GM18870 (cell line): ENCODE data around the gene CCDC159.
"Not testable (repeated sequence)": the region's sequence is repeated elsewhere in the genome, so short reads cannot be mapped to it uniquely, and the experiment has no call there.

ENCODE experiments used
- ATAC-seq: cut with Tn5 transposase; IDR thresholded peaks from one replicate; pipeline ENCODE4 v1.9.1; 2021; ENCODE audit warnings: moderate library complexity; ENCODE audit not compliant: unreplicated experiment

CCDC159 gene

DNA sequence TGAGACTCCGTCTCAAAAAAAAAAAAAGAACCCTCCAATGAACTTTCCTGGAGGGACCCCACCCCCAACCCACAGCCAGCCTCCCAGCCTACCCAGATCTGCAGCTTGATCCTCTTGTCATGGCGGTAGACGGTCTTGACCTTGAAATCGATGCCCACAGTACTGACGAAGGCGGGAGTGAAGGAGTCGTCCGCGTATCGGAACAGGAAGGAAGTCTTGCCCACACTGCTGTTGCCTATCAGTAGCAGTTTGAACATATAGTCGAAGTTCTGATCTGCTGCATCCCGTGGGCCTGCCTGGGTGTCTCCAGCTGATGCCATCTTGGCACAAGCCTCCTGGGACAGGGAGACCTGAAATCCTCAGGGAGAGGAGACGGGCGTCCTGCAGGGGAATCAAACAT is 9.2 kb upstream of the CCDC159 start:
- ATAC-seq, result no peak

DNA sequence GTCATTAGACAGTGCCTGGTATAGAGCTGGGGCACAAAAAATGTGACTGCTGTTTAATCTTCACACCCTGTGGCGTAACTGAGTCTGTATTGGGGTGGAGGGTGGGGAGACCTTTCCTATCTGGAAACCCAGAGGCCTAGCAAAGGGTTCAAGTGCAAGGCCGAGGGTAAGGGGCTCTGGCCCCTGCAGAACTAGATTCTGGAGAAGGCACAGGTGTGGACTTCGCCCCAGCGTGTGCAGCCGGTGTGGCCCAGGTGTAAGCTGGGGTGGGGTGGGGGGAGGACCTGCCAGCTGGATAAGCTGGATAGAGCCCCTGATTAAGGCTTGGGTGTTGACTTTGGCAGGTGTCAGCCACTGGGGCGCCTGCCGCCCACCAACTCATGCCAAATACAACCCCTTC is 8.2 kb upstream of the CCDC159 start:
- ATAC-seq, result no peak

DNA sequence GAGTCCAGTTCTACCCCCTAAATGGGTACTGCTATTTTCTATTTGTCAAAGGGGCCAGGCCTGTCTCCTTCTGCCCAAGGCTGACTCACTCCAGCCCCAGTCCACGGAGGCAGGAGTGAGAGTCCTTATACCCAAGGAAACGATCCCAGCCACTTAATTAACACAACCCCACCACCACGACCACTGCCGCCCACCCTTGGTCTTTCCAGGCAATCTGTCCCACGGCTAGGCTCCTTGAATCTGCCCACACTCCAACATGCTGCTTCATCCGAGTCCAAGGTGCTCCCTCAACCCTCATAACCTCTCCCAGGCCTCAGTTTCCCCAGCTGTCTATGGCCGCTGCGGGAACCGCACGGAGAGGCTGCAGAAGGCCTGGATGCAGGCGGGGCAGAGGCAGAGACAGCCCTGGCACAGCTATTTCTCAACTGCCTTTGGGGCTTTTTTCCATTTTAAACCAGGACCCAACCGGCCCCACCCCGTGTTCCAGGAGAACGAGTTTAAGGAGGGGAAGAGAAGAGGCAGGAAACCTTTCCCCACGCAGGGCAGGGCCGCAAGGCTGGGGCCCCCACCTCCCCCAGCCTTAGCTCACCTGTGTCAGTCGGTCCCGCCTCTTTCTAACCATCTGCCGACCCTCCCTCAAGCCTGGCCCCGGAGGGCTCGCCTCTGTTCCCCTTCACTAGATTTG is 7.6 kb upstream of the CCDC159 start:
- ATAC-seq, result no peak

DNA sequence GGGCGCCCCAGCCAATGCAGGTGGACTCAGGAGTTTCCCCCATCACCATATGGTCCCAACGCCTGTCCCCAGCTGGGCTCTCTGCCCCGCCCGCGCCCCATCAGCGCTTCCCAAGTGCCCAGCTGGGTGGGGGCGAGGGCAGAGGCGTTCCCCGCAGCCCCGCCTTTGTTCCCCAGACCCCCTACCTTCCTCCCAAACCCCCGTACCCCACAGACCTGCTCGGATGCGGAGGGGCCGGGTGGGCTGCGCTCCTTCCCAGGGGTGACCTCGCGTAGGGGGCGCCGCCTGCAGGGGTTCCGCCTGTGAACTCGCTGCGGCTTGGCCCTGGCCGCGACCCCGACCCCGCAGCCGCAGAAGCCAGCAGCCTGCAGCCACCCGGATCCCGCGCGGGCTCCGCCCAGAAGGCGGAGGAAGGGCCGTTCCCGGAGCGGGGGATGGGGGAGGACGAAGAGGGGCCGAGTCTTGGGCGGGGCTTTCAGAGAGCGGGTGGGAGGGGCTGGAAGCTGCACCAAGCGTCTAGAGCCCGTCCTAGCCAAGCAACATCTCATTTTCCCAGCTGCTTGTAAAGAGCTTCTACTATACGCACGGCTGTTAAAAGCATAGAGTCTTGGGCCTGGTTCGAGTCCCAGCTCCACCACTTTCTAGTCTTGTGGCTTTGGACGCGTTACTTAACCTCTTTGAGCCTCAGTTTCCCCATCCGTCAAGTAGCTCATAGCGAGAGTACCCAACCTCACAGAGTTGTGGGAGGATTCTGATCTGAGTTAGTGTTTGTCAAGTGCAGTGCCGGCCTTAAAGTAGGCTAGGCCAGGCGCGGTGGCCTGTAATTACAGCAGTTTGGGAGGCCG is 6.8 kb upstream of the CCDC159 start, which contains the start of gene RAB3D:
Gene RAB3D, minus strand, starts transcription at position 404 of the 845 bp plus-strand sequence. CDS start 2,258 bp downstream, outside the sequence.
- no peak for ATAC-seq

DNA sequence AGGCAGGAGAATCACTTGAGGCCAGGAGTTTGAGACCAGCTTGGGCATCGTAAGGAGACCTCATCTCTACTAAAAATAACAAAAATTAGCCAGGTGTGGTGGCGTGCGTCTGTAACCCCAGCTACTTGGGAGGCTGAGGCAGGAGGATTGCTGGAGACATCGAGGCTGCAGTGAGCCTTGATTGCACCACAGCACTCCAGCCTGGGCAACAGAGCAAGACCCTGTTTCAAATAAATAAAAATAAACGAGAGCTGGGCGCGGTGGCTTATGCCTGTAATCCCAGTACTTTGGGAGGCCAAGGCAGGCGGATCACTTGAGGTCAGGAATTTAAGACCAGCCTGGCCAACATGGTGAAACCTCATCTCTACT is 6.2 kb upstream of the CCDC159 start:
- ATAC-seq, result not testable (repeated sequence)

DNA sequence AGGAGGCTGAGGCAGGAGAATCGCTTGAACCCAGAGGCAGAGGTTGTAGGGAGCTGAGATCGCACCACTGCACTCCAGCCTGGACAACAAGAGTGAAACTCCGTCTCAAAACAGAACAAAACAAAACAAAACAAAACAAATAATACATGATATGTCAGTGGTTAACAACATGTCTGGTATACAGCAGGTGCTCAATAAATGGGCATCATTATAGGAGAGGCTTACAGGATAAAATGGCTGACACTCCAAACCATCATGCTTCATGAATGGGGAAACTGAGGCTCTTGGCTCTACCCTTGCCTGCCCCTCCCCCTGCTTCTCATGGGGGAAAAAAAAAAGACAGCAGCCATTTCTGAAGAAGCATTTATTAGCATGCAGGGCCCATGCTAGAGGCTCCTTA is 3.9 kb upstream of the CCDC159 start:
- no peak for ATAC-seq

DNA sequence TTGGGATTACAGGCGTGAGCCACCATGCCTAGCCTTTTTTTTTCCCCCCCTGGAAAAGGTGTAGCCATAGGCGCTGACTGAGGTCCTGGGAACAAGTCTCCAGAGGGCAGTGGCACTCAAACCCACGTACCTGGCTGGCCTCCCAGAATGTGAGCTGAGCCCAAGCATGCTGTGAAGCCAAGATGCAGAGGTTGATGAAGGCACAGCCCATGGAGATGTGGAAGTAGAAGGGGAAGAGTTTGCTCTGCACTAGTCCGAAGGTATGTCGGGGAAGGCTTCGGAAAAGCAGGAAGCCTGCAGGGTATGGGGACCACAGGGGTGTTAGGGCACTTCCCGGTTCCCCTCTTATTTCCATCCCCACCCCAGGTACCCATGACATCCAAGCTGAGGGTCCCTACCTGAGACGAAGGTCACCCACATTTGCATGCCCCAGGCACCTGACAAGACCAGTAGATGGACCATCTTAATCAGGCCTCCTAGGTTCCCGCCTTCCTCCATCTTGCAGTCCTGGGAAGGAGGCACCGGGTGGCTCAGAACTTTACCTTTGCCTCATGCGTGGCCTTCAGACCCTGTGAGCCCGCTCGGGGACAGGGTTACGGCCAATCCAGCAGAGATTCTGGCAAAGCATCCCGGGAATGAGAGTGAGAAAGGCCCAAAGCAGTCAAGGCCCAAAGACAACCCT is 1.1 kb upstream of the CCDC159 start:
- ATAC-seq, result no peak

DNA sequence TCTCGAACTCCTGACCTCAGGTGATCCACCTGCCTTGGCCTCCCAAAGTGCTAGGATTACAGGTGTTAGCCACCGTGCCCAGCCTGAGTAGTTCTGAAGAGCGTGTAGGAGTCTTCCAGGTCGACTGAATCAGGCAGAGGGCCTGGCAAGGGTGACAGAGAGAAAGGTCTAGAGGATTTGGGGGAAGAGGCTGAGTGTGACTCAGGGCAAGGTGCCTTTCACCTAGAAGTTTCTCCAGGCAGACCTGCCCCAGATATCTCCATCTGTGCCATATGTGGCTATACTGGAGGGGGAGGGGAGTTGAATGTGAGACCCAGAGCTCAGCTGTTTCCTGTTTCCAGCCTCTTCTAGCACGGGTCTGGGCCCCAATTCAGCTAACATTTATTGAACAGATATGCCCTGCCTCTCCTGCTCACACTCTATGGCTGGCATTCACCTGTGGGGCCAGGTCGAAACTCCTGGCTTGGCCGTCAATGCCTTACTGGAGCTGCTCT is 1.3 kb downstream of the CCDC159 start:
- no peak for ATAC-seq

DNA sequence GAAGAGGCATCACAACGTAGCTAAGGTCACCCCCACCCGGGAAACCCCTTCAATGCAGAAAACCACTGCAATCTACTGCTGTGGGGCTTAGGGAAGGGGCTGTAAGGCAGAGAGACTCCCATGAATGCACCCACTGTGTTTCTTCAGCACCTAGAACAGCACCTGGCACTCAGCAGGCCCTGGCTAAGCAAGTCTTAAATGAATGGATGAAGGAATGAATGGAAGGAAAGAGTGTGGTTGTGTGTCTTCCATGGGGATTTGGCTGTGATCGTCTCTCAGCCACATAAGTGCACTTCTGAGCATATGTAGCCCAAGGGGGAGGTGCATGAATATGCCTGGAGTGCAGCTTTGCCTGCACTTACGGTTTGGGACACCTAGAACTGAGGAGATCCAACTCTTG is 2.9 kb downstream of the CCDC159 start:
- ATAC-seq, result no peak

DNA sequence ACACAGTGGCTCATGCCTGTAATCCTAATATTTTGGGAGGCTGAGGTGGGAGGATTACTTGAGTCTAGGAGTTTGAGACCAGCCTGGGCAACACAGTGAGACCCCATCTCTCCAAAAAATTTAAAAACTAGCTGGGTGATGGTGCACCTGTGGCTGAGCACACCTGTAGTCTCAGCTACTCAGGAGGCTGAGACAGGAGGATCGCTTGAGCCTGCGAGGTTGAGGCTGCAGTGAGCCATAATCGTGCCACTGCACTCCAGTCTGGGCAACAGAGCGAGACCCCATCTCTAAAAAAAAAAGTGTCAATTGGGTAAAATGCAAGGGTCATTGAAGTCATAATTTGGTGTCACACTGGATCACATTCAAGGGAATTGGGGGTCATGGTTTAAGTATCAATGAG is 7.8 kb downstream of the CCDC159 start:
- ATAC-seq, result not testable (repeated sequence)

DNA sequence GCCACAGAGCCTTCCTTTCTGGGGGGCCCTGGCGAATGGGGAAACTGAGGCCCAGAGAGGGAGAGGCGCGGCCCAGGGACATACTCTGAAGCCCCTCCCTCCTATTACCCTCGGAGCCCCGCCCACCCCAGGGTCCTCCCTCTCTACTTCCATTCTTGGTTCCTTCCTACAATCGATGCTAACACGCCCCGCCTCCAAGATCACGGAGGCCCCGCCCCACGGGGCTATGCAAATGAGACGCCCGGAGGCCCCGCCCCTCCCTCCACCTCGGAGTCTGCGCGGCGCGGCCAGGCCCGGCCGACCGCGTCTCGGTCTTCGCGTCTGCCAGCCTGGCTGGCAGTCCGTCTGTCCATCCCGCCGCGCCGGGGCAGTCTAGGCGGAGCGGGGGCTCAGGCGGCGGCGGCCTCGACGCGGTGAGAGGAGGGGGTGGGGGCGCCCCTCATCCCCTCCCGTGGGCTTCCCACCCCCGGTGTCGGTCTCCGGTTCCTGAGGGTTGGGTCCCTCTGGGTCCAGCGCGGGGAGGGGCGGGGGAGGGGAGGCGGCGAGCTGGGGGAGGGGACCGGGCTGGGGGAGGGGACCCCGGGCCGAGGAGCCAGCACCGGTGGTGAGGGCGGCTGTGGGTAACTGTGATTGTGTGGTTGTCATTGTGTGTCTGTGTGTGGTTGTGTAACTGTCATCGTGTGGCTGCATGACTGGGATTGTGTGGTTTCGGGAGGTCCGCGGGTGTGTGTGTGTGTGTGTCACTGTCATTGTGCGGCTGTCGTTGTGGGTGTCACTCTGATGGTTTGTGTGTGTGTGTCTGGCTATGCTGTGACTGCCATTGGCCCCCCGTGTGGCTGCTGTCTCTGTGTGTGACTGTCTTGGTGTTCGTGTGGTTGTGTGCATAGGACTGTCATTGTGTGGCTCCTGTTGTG is 9.1 kb downstream of the CCDC159 start, which contains the start of gene PLPPR2:
Gene PLPPR2, plus strand, starts transcription at position 273 of the 914 bp plus-strand sequence. CDS start 2,242 bp downstream, outside the sequence.
- ATAC-seq, result no peak

DNA sequence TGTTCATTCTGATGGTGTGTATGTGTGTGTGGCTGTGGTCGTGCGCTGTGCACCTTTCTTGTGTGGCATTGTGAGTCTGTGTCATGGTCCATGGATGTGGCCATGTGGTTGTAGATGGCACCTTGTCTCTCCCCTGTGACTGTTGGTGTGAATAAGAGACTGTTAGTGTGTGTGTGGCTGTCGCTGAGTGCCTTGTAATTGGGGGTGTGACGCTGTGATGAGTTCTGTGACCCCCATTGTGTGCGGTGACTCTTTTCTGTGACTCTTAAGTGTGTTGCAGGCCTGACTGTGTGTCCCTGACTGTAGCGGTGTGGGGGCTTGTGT is 9.7 kb downstream of the CCDC159 start:
- no peak for ATAC-seq

DNA sequence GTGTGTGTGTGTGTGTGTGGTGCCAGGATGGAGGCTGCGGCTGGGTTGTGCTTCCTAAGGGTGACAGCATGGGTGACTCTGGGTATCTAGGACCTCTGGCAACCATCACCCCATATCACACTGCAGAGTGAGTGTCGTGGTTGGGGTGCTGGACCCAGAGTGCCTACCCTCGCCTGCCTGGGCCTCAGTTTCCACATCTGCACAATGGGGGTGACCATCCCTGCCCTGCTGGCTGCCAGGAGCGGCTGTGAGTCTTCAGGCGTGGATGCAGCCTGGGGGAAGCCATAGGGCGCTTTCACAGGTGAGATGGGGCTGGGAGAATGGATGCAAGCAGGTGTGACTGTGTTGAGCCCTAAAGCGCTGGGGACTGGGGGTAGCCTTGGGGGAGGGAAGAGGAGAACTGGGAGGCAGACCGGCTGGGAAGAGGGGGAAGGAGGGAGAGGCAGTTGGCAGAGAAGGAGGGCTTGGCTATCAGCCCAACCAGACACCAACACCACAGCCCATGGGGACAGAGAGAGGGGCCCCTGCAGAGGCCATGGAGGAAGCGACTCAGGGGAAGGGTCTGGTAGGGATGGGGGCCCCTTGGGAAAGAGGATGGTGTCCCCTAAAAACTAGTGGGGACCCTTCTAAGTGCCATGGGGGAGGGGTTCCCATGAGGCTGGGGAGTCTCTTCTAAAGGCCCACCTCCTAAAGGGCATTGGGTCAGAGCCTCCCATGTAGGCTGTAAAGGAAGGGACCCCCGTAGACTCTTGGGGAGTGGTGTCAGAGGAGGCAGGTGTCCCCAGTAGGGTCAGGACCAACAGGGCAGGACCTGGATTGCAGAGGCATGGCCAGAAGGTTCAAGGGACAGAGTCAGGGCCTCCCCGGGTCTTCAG is 10.6 kb downstream of the CCDC159 start:
- no peak for ATAC-seq

DNA sequence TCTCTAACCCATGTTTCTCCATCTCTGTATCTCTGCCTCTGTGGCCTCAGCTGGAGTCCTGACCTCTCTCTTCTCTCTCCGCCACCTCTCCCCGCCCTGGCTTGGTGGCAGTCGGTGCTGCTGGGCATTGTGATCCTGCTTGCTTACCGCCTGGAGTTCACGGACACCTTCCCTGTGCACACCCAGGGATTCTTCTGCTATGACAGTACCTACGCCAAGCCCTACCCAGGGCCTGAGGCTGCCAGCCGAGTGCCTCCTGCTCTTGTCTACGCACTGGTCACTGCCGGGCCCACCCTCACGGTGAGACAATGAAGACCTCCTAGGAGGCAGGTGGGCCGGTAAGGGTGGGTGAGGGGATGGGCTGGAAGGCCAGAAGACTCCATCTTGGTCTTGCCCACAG is 13.1 kb downstream of the CCDC159 start:
- ATAC-seq, result no peak

DNA sequence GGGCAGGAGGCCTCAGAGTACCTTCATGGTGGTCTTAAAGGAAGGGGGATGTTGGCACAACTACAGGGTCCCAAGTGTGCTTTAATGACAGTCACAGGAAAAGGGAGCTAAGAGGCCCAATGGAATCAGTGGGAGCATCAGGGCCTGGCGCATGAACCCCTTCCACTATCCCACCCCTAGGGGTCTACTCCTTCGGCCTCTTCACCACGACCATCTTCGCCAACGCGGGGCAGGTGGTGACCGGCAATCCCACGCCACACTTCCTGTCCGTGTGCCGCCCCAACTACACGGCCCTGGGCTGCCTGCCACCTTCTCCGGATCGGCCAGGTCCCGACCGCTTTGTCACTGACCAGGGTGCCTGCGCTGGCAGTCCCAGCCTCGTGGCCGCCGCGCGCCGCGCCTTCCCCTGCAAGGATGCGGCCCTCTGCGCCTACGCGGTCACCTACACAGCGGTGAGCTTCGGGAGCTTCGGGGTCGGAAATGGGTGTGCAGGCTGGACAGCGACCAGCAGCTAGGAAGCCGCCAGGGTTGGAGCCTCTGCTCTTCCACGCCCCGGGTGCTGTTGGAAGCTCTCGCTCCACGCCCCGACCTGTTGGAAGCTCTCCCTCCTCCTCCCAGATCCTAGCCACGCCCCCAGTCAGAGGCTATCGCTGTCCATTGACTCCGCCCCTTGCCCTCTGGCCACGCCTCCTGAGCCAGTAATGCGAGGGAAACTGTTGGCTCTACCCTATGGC is 14.9 kb downstream of the CCDC159 start:
- no peak for ATAC-seq

DNA sequence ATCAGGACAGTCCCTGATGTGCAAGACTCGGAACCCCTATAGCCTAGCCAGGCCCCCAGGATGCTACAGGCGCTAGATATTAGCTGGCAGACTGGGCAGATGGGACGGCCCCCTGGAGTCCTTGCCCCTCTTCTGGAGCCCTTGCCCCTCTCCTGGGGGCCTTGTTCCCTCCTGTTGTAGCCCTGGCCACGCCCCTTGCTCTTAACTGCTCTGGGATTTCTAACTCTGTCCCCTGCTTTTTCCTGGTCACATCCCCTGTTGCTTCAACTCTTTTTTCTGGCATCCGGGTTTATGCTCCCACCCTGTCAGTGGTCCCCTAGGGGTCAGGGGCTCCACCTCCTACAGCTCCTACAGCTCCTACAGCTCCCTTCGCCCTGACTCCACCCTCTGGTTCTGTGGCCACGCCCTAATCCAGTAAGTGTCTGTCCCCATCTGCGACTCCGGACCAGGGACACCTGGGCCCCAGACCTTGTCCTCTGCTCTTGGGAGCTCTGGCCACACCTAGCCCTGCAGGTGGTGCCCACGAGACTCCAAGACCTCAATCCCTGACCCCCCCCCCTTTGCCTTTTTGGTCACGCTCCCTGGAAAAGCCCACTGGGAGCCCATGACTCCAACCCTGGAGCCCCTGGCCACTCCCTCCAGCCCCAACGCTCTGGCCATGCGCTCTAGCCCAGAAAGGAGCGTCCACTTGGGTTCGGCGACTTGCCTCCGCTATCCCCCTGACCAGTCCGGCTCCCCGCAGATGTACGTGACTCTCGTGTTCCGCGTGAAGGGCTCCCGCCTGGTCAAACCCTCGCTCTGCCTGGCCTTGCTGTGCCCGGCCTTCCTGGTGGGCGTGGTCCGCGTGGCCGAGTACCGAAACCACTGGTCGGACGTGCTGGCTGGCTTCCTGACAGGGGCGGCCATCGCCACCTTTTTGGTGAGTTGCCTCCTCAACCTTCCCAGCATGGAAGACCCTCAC is 15.7 kb downstream of the CCDC159 start:
- ATAC-seq, result no peak

DNA sequence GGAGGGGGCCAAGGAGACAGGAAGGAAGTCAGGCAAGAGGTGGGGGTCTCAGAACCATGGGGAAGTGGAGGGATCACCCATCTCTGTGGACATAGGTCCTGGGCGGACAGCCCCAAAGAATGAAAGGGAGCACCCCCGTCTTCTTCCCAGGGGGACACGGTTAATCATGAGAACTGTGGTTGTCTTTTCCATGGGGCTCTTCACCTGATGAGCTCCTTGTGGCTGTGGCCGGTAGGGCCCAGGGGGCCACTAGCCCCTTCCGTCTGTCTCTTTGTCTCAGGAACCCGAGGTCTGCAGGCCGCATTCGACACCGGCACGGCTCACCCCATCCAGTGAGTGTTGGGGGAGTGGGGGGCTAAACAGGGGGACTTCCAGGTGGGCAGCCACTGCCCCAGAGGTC is 17.6 kb downstream of the CCDC159 start:
- no peak for ATAC-seq
